Keratinocyte (primary cell): Measurements from ENCODE around the gene EPHA2.
"Not testable (repeated sequence)": the region's sequence is repeated elsewhere in the genome, so short reads cannot be mapped to it uniquely, and the experiment has no call there.

Experiments
- EZH2 ChIP-seq: IDR thresholded peaks from one replicate; pipeline ENCODE4 v1.6.1; 2012; ENCODE audit warnings: inconsistent platforms, mild to moderate bottlenecking, low read length, moderate library complexity
- TF ChIP-seq, protein P1 (sequence below), 3 experiments: IDR thresholded peaks in 1 of 3; conservative IDR thresholded peaks in 1 of 3; optimal IDR thresholded peaks in 1 of 3; 2 replicates in 2 of 3; 3 replicates in 1 of 3; pipeline versions ENCODE3 to v1.5.1; 2011; ENCODE audit warnings: low read length in 3 of 3, mild to moderate bottlenecking in 3 of 3, moderate library complexity in 2 of 3, control low read depth in 1 of 3, inconsistent platforms in 1 of 3; ENCODE audit not compliant: insufficient read depth in 2 of 3; ENCODE audit errors: extremely low read depth in 1 of 3

- TF ChIP-seq, protein P1, sequence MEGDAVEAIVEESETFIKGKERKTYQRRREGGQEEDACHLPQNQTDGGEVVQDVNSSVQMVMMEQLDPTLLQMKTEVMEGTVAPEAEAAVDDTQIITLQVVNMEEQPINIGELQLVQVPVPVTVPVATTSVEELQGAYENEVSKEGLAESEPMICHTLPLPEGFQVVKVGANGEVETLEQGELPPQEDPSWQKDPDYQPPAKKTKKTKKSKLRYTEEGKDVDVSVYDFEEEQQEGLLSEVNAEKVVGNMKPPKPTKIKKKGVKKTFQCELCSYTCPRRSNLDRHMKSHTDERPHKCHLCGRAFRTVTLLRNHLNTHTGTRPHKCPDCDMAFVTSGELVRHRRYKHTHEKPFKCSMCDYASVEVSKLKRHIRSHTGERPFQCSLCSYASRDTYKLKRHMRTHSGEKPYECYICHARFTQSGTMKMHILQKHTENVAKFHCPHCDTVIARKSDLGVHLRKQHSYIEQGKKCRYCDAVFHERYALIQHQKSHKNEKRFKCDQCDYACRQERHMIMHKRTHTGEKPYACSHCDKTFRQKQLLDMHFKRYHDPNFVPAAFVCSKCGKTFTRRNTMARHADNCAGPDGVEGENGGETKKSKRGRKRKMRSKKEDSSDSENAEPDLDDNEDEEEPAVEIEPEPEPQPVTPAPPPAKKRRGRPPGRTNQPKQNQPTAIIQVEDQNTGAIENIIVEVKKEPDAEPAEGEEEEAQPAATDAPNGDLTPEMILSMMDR (optimal IDR thresholded peaks at IDR 0.05 in 1 of 3, IDR thresholded peaks at IDR 0.05 in 1 of 3, conservative IDR thresholded peaks at IDR 0.05 in 1 of 3; ENCODE audit: extremely low read depth in 1 of 3, insufficient read depth in 2 of 3, low read length in 3 of 3): not testable (repeated sequence)
- TF ChIP-seq EZH2: not testable (repeated sequence)
These were observed 48.8 kb downstream of the EPHA2 start for GRCh38 chr1:16107039-16107438.
